Lower lobe of right lung (tissue), 2 donors: ENCODE measurements around the gene DNPEP. TPM values are rescaled to one million over a fixed set of nuclear protein-coding genes. Genes with fewer than 3 reads are reported as not detected.

Experiments used
- ATAC-seq, 2 donors: fragments of 200-7000 bp; cut with Tn5 transposase; one replicate each; pipeline ENCODE4 v1.9.1; 2020 to 2022; ENCODE audit warnings: mild to moderate bottlenecking in 2 of 2, moderate library complexity in 2 of 2
- DNase-seq: peaks from one replicate; pipeline ENCODE4 v3.0.0-alpha.2; 2020
- H3K27ac ChIP-seq: fragments of 200-600 bp; one replicate; pipeline ENCODE4 v1.8.0; 2022
- H3K27me3 ChIP-seq: fragments of 200-600 bp; one replicate; pipeline ENCODE4 v1.8.0; 2022; ENCODE audit warnings: low read depth
- H3K36me3 ChIP-seq: fragments of 200-600 bp; one replicate; pipeline ENCODE4 v1.8.0; 2022; ENCODE audit warnings: mild to moderate bottlenecking
- H3K4me1 ChIP-seq: fragments of 200-600 bp; one replicate; pipeline ENCODE4 v1.8.0; 2022
- H3K4me3 ChIP-seq: fragments of 200-600 bp; one replicate; pipeline ENCODE4 v1.8.0; 2022; ENCODE audit warnings: mild to moderate bottlenecking
- H3K9me3 ChIP-seq: fragments of 200-600 bp; one replicate; pipeline ENCODE4 v1.8.0; 2022
- CTCF ChIP-seq: fragments of 200-600 bp; IDR thresholded peaks from one replicate; pipeline ENCODE4 v1.8.0; 2022; ENCODE audit warnings: antibody characterized with exemption, mild to moderate bottlenecking
- intact Hi-C: fragments of 100-400 bp; cut with DNase I; formaldehyde crosslinking; loops from one replicate; pipeline ENCODE4 v1.11.0; 2022
- total RNA-seq: library from RNA; stranded (reverse); fragmentation: NEBNext Ultra II Directional; extraction: Animal tissue kit (Norgen Biotek cat#: 25700); gene quantifications from one replicate; pipeline ENCODE4 v1.2.1, GENCODE V29; 2021
- donor health status: DM: no; HTN: yes; CAD: no; lungs with severe emphysema.

Gene DNPEP
- total RNA-seq, 1 donor from 2014 or later: 79.5 TPM

DNA sequence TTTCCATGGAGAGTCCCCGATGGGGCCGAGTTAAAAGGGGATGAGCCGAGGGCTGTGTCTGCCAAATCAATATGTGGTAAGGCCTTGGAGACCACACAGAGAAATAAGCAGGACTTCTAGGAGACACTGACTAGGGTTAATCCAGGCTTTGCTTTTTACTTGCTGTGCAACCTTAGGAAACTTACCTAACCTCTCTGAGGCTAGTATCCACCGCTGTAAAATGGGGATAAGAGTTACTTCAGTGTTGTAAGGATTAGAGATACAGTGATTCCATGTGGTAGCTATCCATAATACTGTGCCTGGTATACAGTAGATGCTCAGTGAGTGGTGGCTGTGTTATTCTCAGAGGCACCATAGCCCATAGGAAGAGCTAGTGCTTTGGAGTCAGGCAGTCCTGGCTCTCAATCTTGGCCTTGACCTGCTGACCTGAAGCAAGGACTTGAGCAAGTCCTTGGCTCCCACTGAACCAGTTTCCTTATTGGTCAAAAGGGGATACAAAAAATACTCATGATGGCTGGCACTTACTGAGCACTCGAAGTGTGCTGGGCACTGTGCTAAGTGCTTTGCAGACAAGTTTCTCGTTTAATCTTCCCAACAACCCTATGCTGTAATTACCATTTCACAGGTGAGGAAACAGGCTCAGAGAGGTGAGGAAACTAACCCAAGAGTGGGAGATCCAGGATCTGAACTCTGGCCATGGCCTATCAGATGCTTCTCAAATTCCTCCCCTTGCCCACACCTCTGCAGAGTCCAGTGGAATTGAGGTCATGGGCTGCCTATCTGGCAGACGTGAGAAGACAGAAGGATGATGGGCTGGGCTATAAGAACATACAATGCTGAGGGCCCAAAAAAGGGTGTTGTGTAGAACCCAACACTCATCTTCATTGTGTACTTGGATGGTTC is 18.5 kb upstream of the DNPEP start:
- no peak overlapping the region for H3K27ac ChIP-seq
- no peak for DNase-seq

GRCh38 chr2:219405451-219405850 is 17.7 kb upstream of the DNPEP start:
- H3K27me3 ChIP-seq: no peaks in the 10 kb centered on the region
- TF ChIP-seq CTCF: no peak
- H3K36me3 ChIP-seq: no peaks in the 10 kb centered on the region
- peaks cover 5% of the 10 kb centered on the region for H3K4me1 ChIP-seq
- no peak overlapping the region for H3K4me3 ChIP-seq
- no peak overlapping the region for H3K27ac ChIP-seq
- intact Hi-C loops: loop anchor here (10.0 kb wide), 1 partner anchor 129 kb away; no protein-coding TSS in a partner anchor
- no peak for DNase-seq
- no peaks in the 10 kb centered on the region for H3K9me3 ChIP-seq
- ATAC-seq: no peak

More for the DNA sequence above, 18.5 kb upstream of the DNPEP start:
- no peaks in the 10 kb centered on the region for H3K36me3 ChIP-seq
- no peak for ATAC-seq
- H3K4me3 ChIP-seq: no peak overlapping the region
- H3K9me3 ChIP-seq: no peaks in the 10 kb centered on the region
- TF ChIP-seq CTCF: no peak
- peaks cover 5% of the 10 kb centered on the region for H3K4me1 ChIP-seq
- H3K27me3 ChIP-seq: no peaks in the 10 kb centered on the region
- intact Hi-C loops: loop anchor here (10.0 kb wide), 1 partner anchor 129 kb away; no protein-coding TSS in a partner anchor

- intact Hi-C loops: loop anchor here (10.0 kb wide), 1 partner anchor 130 kb away; no protein-coding TSS in a partner anchor
- H3K4me1 ChIP-seq: peaks cover 5% of the 10 kb centered on the region
- no peaks in the 10 kb centered on the region for H3K27me3 ChIP-seq
- ATAC-seq: no peak
- no peaks in the 10 kb centered on the region for H3K9me3 ChIP-seq
- DNase-seq: no peak
- H3K4me3 ChIP-seq: no peak overlapping the region
- no peak for TF ChIP-seq CTCF
- no peak overlapping the region for H3K27ac ChIP-seq
- H3K36me3 ChIP-seq: no peaks in the 10 kb centered on the region
Observed at GRCh38 chr2:219404954-219405353, 17.2 kb upstream of the DNPEP start.

DNA sequence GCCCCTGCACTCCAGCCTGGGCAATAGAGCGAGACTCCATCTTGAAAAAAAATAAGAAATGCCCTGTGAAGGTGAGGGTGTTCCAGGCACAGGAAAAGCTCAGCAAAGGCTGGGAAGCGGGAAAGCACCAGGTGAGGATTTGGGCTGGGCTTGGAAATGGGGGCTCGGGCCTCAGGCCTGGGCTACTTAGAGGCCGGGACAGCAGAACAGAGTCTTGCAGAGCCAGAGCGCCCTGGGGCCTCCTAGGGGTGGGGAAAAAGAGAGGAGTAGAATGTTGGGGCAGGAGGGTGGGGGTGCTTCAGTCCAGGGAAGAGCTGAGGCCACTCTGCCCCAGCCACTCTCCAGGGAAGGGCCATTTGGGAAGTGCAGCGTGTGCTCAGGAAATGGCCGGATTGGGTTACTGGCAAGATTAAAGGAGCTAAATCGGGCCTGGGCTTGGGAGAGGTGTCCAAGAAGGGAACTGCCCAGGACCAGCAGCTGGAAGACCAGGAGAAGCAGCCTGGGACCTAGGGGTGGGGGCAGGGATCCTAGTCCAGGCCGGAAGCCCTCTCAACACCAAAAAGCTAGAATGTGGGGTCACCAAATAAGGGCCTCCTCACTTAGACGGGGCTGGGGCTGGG is 16.7 kb upstream of the DNPEP start:
- Histone ChIP-seq H3K36me3 (no peaks in the 10 kb centered on the region), H3K9me3 (no peaks in the 10 kb centered on the region), H3K27ac (no peak overlapping the region), H3K4me3 (no peak overlapping the region), H3K4me1 (peaks cover 5% of the 10 kb centered on the region), H3K27me3 (no peaks in the 10 kb centered on the region)
- intact Hi-C loops: loop anchor here (10.0 kb wide), 1 partner anchor 130 kb away; no protein-coding TSS in a partner anchor
- ATAC-seq: no peak
- no peak for TF ChIP-seq CTCF
- DNase-seq: no peak

- peaks cover 10% of the 10 kb centered on the region for H3K4me1 ChIP-seq
- no peaks in the 10 kb centered on the region for H3K9me3 ChIP-seq
- no peak overlapping the region for H3K4me3 ChIP-seq
- no peak for TF ChIP-seq CTCF
- DNase-seq (no peak), ATAC-seq (no peak)
- no peaks in the 10 kb centered on the region for H3K36me3 ChIP-seq
- no peaks in the 10 kb centered on the region for H3K27me3 ChIP-seq
- H3K27ac ChIP-seq: no peak overlapping the region
- intact Hi-C loops: loop anchor here (10.0 kb wide), 1 partner anchor 131 kb away; no protein-coding TSS in a partner anchor
Observed at GRCh38 chr2:219403861-219404260, 16.1 kb upstream of the DNPEP start.
